Sigmoid colon (tissue), 3 donors: Measurements from ENCODE around the gene CLDN10.

Source experiments
- POLR2A ChIP-seq, 2 donors: fragments of 450-650 bp; IDR thresholded peaks; one replicate each; pipeline ENCODE4 v1.6.1; 2016; ENCODE audit warnings: antibody characterized with exemption in 2 of 2, mild to moderate bottlenecking in 2 of 2, moderate library complexity in 2 of 2
- TF ChIP-seq, protein P1 (sequence below), 4 experiments: fragments of 450-650 bp in 3 of 4; fragments of 200-600 bp in 1 of 4; IDR thresholded peaks; one replicate each; pipeline ENCODE4 v1.5.1; 2016 to 2019; ENCODE audit warnings: antibody characterized with exemption in 4 of 4, mild to moderate bottlenecking in 3 of 4, moderate library complexity in 2 of 4

- TF ChIP-seq, protein P1, sequence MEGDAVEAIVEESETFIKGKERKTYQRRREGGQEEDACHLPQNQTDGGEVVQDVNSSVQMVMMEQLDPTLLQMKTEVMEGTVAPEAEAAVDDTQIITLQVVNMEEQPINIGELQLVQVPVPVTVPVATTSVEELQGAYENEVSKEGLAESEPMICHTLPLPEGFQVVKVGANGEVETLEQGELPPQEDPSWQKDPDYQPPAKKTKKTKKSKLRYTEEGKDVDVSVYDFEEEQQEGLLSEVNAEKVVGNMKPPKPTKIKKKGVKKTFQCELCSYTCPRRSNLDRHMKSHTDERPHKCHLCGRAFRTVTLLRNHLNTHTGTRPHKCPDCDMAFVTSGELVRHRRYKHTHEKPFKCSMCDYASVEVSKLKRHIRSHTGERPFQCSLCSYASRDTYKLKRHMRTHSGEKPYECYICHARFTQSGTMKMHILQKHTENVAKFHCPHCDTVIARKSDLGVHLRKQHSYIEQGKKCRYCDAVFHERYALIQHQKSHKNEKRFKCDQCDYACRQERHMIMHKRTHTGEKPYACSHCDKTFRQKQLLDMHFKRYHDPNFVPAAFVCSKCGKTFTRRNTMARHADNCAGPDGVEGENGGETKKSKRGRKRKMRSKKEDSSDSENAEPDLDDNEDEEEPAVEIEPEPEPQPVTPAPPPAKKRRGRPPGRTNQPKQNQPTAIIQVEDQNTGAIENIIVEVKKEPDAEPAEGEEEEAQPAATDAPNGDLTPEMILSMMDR (IDR thresholded peaks at IDR 0.05) = no peak
- no peak for TF ChIP-seq POLR2A (IDR thresholded peaks at IDR 0.05)
These were observed 18.9 kb upstream of the CLDN10 start for GRCh38 chr13:95533545-95534160.
